AG20443 (cell line): ENCODE results near the gene SIT1.
A peak's percentile ranks its signal among the peaks of the same experiment; 100 is the strongest.

ENCODE experiments used
- DNase-seq: peaks from one replicate; pipeline ENCODE4 v3.0.0; 2012; ENCODE audit warnings: low spot score, mixed read lengths

The SIT1 gene

GRCh38 chr9:35650341-35651158, at the start of gene SIT1:
SIT1 (minus strand) TSS chr9:35650931; CDS start chr9:35650853, 78 bp downstream.
- DNase-seq = no peak

- no peak for DNase-seq
These were observed 49.3 kb upstream of the SIT1 start for GRCh38 chr9:35700031-35700430.

- no peak for DNase-seq
These were observed 47.5 kb upstream of the SIT1 start for GRCh38 chr9:35698231-35698630.

GRCh38 chr9:35697486-35697885, 46.8 kb upstream of the SIT1 start:
- no peak for DNase-seq

GRCh38 chr9:35696520-35697215, 45.9 kb upstream of the SIT1 start:
- peak; percentile 68 for DNase-seq

- DNase-seq = no peak
These were observed 45.2 kb upstream of the SIT1 start for GRCh38 chr9:35695943-35696401.

GRCh38 chr9:35691757-35692301, 41.1 kb upstream of the SIT1 start:
- no peak for DNase-seq

GRCh38 chr9:35691334-35691650, 40.6 kb upstream of the SIT1 start:
- DNase-seq = no peak

GRCh38 chr9:35690614-35691333, 40.0 kb upstream of the SIT1 start:
- peak; percentile 87 for DNase-seq

GRCh38 chr9:35690294-35690613, 39.5 kb upstream of the SIT1 start:
- no peak for DNase-seq

GRCh38 chr9:35689542-35690293, 39.0 kb upstream of the SIT1 start, which contains the start of gene TPM2:
TPM2 (minus strand) TSS chr9:35689925; CDS start chr9:35689817, 108 bp downstream.
- DNase-seq = peak; percentile 92

GRCh38 chr9:35688558-35689541, 38.1 kb upstream of the SIT1 start:
- peak; percentile 54 for DNase-seq

GRCh38 chr9:35687972-35688557, 37.3 kb upstream of the SIT1 start:
- no peak for DNase-seq

GRCh38 chr9:35687306-35687705, 36.6 kb upstream of the SIT1 start:
- DNase-seq = no peak

- no peak for DNase-seq
These were observed 35.8 kb upstream of the SIT1 start for GRCh38 chr9:35686222-35687203.

GRCh38 chr9:35685506-35685905, 34.8 kb upstream of the SIT1 start:
- no peak for DNase-seq

- DNase-seq = no peak
These were observed 34.2 kb upstream of the SIT1 start for GRCh38 chr9:35684921-35685320.

GRCh38 chr9:35683323-35683722, 32.6 kb upstream of the SIT1 start:
- no peak for DNase-seq
